Right ventricle myocardium inferior (tissue), 1 donor: ENCODE measurements around the gene NOTCH2. TPM values are rescaled to one million over a fixed set of nuclear protein-coding genes. Genes with fewer than 3 reads are reported as not detected.
A peak's percentile ranks its signal among the peaks of the same experiment; 100 is the strongest.

ENCODE experiments used
- ATAC-seq: fragments of 200-7000 bp; cut with Tn5 transposase; one replicate; pipeline ENCODE4 v1.9.1; 2020; ENCODE audit warnings: mild to moderate bottlenecking, moderate library complexity
- DNase-seq: peaks from one replicate; pipeline ENCODE4 v3.0.0; 2021; ENCODE audit errors: missing footprints
- intact Hi-C: fragments of 100-400 bp; cut with DNase I; formaldehyde crosslinking; loops from one replicate; pipeline ENCODE4 v1.11.0; 2022
- total RNA-seq: library from RNA; stranded (reverse); fragmentation: NEBNext Ultra II Directional; extraction: Animal tissue kit (Norgen Biotek cat#: 25700); gene quantifications from one replicate; pipeline ENCODE4 v1.2.1, GENCODE V29; 2021
- donor health status: DM: no; HTN: yes; CAD: no; lungs with severe emphysema.

NOTCH2 gene
- total RNA-seq, 1 donor from 2014 or later, result 21.4 TPM

- ATAC-seq, result no peak
- DNase-seq, result no peak
- intact Hi-C loops, result no loop called here
These were observed 109.9 kb downstream of the NOTCH2 start for GRCh38 chr1:119959268-119960220.

DNA sequence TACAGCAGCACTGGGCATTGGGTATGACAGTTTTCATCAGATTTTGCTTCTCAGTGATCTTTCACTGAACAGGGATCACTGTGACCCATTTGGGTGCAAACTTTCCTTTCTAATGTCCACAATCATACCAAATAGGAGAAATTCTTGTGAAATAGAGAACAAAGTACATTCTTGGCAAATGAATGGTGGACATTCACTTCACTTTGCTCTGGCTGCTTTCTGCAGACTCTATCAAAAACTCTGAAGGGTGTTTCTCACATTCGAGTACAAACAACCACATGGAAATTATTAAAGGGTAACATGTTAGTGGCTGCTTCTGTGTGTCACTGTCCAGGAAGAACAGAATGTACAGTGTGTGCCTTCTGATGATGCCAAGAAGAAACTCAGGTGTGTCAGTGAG, 111.2 kb downstream of the NOTCH2 start:
- peak; percentile 57 for ATAC-seq
- no peak for DNase-seq
- intact Hi-C loops, result no loop called here

DNA sequence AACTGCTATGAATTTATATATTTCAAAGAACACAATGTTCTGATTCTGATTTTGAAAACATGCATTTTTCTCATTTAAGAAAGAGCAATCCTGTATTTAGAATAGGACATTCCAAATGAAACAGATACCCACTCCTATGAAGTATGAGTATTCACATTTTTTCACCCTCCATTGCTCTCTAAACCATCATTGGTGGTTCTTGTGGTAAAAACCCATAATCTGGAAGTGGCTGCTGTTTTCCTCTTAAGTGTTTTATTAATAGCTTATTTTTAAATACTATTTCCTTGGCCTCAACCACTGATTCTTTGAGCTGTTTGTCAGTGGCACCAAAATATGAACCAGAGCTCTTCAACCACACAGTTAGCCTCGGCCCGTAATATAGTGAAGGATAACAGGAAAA, 113.2 kb downstream of the NOTCH2 start:
- ATAC-seq (no peak), DNase-seq (no peak)
- intact Hi-C loops, result no loop called here

DNA sequence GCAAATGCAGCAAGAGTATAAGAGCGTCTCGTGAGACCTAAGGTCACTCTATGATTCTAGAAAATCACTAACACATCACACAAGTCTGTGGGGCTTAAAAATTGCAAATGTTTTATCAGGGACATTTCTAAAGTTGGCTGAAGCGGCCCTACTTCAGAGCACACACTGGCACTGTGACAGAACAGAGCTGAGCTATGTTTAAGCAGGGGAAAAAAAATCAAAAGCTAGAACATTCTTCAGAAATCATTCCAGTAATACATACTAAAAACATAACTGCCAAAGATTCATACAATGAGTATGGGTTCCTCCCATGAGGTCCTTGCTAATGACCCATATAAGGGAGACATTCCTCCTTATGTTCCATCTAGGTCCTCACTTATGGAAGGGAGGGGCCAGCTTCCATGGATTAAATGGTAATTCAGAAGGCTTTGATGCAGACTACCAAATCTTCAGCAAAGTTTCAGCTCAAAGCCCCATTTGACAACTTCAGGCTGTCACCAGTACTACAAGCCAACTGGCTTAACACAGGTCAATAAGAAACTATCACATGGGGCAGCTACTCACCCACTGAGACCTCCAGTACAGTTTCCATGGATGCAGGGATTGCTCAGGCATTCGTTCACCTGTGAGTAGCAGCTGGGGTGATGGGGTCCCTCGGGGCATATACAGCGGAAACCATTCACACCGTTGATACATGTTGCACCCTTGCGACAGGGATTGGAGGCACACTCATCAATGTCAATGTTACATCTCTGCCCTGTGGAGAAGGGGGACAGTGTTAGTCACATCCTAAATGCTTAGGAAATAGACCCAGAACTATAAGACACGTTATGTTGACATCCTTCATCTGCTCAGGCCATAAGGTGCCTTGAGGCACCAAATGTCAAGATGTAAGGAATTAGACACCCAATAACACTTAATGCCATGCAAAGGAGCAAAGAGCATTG, 114.7 kb downstream of the NOTCH2 start:
- no peak for DNase-seq
- intact Hi-C loops, result no loop called here
- peak; percentile 82 for ATAC-seq

- intact Hi-C loops, result no loop called here
- ATAC-seq, result no peak
- DNase-seq, result no peak
These were observed 116.0 kb downstream of the NOTCH2 start for GRCh38 chr1:119953266-119953998.

DNA sequence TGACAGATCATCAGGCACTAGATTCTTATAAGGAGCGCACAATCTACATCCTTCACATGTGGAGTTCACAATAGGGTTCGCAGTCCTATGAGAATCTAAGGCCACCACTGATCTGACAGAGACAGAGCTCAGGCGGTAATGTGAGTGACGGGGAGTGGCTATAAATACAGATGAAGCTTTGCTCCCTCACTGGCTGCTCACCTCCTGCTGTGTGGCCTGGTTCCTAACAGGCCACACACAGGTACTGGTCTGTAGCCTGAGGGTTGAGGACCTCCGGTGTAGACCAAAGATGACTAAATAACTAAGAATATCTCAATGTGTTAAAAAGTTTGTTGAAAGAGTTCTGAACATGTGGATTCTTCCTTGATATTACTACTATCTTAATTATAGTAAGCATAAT, 117.0 kb downstream of the NOTCH2 start:
- ATAC-seq (no peak), DNase-seq (no peak)
- intact Hi-C loops, result no loop called here

GRCh38 chr1:119948342-119949214, 120.9 kb downstream of the NOTCH2 start:
- DNase-seq, result peak; percentile 86
- peak; percentile 88 for ATAC-seq
- intact Hi-C loops, result loop anchor here (10.0 kb wide), 2 partner anchors 64 to 196 kb away; no protein-coding TSS in a partner anchor

DNA sequence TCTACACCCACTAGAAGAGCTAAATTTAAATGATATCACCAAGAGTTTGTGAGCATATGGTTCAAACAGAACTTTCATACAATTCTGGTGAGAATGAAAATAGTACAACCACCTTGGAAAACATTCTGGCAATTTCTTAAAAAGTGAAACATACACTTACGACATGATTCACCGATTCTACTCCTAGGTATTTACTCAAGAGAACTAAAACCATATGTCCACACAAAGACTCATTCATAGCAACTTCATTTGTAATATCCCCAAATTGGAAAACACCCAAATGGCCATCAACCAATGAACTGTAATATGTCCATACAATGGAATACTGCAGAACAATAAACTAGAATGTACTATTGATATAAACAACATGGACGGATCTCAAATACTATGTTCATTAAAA, 122.0 kb downstream of the NOTCH2 start:
- ATAC-seq (no peak), DNase-seq (no peak)
- intact Hi-C loops, result loop anchor here (10.0 kb wide), 2 partner anchors 63 to 197 kb away; no protein-coding TSS in a partner anchor

DNA sequence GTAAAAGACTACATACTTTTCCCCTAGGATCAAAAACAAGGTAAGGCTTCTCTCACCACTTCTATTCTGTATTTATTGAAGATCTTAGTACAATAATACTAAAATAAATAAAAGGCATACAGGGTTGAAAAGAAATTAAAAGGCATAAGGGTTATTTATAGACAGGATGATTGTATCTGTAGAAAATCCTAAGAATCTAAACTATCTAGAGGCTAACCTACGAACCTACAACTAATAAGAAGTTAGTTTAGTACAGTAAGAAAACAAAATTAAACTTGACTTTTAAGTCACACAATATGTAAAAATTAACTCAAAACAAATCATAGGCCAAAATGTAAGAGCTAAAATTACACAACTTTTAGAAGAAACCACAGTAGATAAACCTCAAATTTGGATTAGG, 122.7 kb downstream of the NOTCH2 start:
- ATAC-seq, result no peak
- intact Hi-C loops, result loop anchor here (10.0 kb wide), 2 partner anchors 62 to 198 kb away; no protein-coding TSS in a partner anchor
- no peak for DNase-seq

DNA sequence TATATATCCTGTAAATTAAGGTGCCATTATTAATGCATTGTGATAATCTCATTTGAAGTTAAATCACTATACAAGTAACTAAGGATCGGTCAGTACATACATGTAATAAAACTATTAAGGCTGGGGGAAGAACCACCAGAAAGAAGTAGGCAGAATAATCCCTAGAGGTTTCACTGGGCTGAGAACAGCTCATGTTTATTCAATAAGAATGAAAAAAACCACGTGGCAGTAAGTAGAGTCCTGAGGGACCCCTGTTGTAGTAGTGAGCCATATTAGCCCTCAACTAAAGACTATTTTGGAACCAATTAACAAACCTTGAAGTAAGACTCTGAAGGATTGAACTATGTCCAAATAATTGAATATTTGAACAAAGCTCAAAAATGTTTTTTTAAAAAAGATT, 126.2 kb downstream of the NOTCH2 start:
- ATAC-seq, result no peak
- intact Hi-C loops, result loop anchor here (10.0 kb wide), 2 partner anchors 58 to 202 kb away; no protein-coding TSS in a partner anchor

GRCh38 chr1:119941392-119941791, 128.1 kb downstream of the NOTCH2 start:
- intact Hi-C loops, result loop anchor here (10.0 kb wide), 2 partner anchors 57 to 203 kb away; no protein-coding TSS in a partner anchor
- ATAC-seq, result no peak
- no peak for DNase-seq

More for the DNA sequence above, 126.2 kb downstream of the NOTCH2 start:
- DNase-seq, result no peak

DNA sequence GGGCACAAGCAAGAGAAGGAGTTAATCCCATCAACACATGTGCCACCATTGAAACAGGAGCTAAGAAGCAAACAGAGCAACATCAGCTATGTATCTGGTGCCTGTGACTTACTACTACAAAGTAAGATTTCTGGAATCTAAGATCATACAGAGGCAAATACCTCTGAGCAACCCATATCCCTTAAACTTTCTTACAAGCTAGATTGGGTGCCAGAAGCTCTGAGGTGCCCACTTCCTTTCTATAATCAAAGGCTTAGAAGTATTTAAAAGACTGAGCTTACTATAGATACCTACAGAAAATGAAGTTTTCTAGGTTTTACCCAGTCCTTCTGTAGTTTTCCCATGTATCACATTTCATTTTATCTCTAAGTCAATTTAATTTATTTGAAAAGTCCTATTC, 128.8 kb downstream of the NOTCH2 start:
- intact Hi-C loops, result loop anchor here (10.0 kb wide), 2 partner anchors 56 to 204 kb away; no protein-coding TSS in a partner anchor
- DNase-seq (no peak), ATAC-seq (no peak)

DNA sequence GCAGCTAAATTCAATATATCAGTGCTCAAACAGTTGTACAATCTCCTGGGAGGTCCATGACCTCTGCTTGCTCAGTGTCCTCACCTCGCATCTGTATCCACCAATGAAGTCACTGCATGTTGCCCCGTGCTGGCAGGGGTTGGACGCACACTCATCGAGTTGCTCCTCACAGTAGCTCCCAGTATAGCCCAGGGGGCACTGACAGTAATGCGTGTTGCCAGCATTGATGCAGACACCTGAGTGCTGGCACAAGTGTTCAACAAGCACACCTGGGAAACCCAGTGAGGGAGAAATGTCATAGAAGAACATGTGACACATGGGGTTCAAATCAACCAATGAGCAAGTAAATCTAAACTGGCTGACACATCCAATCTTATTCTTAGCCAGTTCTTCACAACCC, 132.3 kb downstream of the NOTCH2 start:
- intact Hi-C loops, result no loop called here
- DNase-seq (no peak), ATAC-seq (no peak)

DNA sequence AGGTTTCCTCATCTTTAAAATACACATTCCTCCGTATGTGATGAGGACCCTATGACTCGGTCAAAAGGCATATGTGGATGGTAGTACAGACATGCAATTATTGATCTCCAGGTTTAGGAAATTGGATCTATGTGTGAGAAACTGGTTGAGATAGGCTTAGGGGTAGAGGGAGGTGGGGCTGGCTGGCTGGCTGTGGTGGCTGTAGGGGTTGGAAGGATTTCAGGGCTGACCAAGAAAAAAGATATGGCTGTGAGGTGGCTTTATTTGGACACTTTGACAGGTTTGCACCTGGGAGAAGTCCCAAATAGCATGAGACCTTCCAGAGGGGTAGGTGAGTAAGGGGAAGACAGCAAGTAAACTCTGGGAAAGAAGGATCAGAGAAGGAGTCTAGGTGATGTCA, 133.5 kb downstream of the NOTCH2 start:
- DNase-seq, result no peak
- intact Hi-C loops, result no loop called here
- no peak for ATAC-seq

DNA sequence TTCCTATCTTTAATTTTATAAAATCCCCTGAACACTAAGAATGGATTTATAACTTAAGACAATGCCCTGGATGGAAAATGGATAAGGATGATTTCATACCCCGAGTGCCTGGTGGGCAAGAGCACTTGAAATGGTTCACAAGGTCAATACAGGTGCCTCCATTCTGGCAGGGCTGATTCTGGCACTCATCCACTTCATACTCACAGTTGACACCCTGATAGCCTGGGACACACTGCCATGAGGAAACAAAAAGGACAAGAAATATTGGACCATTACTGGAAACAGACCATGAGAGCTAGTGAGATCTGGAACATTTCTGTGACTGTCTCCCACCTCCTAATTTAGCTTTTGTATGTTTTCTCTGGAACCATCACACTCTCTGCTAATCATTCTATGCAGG, 134.1 kb downstream of the NOTCH2 start:
- DNase-seq (no peak), ATAC-seq (no peak)
- intact Hi-C loops, result no loop called here

- intact Hi-C loops, result no loop called here
- ATAC-seq, result no peak
- no peak for DNase-seq
These were observed 136.1 kb downstream of the NOTCH2 start for GRCh38 chr1:119933397-119933796.

GRCh38 chr1:119929643-119930315, 139.7 kb downstream of the NOTCH2 start:
- DNase-seq (no peak), ATAC-seq (no peak)
- intact Hi-C loops, result no loop called here
